Panc1 (cell line): ENCODE results near the gene STMN1. TPM values are rescaled to one million over a fixed set of nuclear protein-coding genes. Genes with fewer than 3 reads are reported as not detected.
A peak's percentile ranks its signal among the peaks of the same experiment; 100 is the strongest.

ENCODE experiments used
- ATAC-seq: fragments of 200-7000 bp; cut with Tn5 transposase; 2 replicates; pipeline ENCODE4 v1.9.1; 2020; ENCODE audit warnings: mild to moderate bottlenecking, moderate library complexity
- Bru-seq: library from RNA; stranded (reverse); fragments of 400-500 nt; gene quantifications from one replicate; lab custom pipeline; 2021; lab: Mats Ljungman, UMichigan
- BruChase-seq, 2 experiments: library from RNA; stranded (reverse); fragments of 400-500 nt; gene quantifications; one replicate each; lab custom pipeline; 2021; lab: Mats Ljungman, UMichigan
- BruUV-seq: library from RNA; stranded (reverse); fragments of 400-500 nt; replicated peaks from 2 replicates; lab custom pipeline; 2021; lab: Mats Ljungman, UMichigan
- CTCF ChIA-PET: fragments of 300-600 bp; sonication (Branson Sonifier 250); formaldehyde crosslinking; loops from one replicate; lab custom pipeline; 2022; ENCODE audit warnings: antibody characterized with exemption; lab: Charles Lee
- POLR2A ChIA-PET: fragments of 300-600 bp; sonication (Branson Sonifier 250); formaldehyde crosslinking; loops from one replicate; lab custom pipeline; 2022; ENCODE audit warnings: antibody characterized with exemption; lab: Charles Lee
- DNase-seq: peaks from one replicate; pipeline ENCODE4 v3.0.0-alpha.2; 2010; ENCODE audit warnings: low read depth, low spot score
- H3K27ac ChIP-seq: 2 replicates; pipeline ENCODE4 v1.5.1; 2011; ENCODE audit warnings: mild to moderate bottlenecking, low read length, inconsistent platforms
- H3K27me3 ChIP-seq: fragments of 200-500 bp; sonication (Bioruptor generic); 2 replicates; pipeline ENCODE4 v1.6.0; 2014; ENCODE audit warnings: low read length, inconsistent platforms; ENCODE audit not compliant: control insufficient read depth, insufficient read depth
- H3K36me3 ChIP-seq: fragments of 200-500 bp; sonication (Bioruptor generic); 2 replicates; pipeline ENCODE4 v1.5.1; 2014; ENCODE audit warnings: inconsistent platforms, mild to moderate bottlenecking, low read length, moderate library complexity; ENCODE audit not compliant: control insufficient read depth, insufficient read depth
- H3K4me1 ChIP-seq: 2 replicates; pipeline ENCODE4 v1.5.1; 2011; ENCODE audit warnings: inconsistent platforms, mild to moderate bottlenecking, low read length, moderate library complexity; ENCODE audit not compliant: control insufficient read depth, insufficient read depth
- H3K4me3 ChIP-seq, 2 experiments: 2 replicates each; pipeline ENCODE4 v1.5.1; 2011 to 2012; ENCODE audit warnings: low read depth in 2 of 2, low read length in 2 of 2, mild to moderate bottlenecking in 2 of 2, inconsistent platforms in 1 of 2, moderate library complexity in 1 of 2
- H3K9me3 ChIP-seq: fragments of 200-500 bp; sonication (Bioruptor generic); 2 replicates; pipeline ENCODE4 v1.5.1; 2014; ENCODE audit warnings: low read depth, mild to moderate bottlenecking, inconsistent platforms, low read length, moderate library complexity; ENCODE audit not compliant: control insufficient read depth, insufficient read depth
- CTCF ChIP-seq: fragments of 450-650 bp; IDR thresholded peaks from 2 replicates; pipeline ENCODE4 v1.5.1; 2017; ENCODE audit warnings: mild to moderate bottlenecking
- POLR2AphosphoS5 ChIP-seq: IDR thresholded peaks from 2 replicates; pipeline ENCODE4 v1.6.1; 2012; ENCODE audit warnings: mild to moderate bottlenecking, low read depth, low read length, moderate library complexity
- REST ChIP-seq, 2 experiments: IDR thresholded peaks; 2 replicates each; pipeline ENCODE4 v1.6.1; 2011 to 2012; ENCODE audit warnings: low read depth in 2 of 2, control low read depth in 1 of 2, low read length in 1 of 2, mild to moderate bottlenecking in 1 of 2, moderate library complexity in 1 of 2; ENCODE audit not compliant: insufficient read depth in 1 of 2
- SIN3A ChIP-seq: IDR thresholded peaks from 2 replicates; pipeline ENCODE4 v1.6.1; 2012; ENCODE audit warnings: low read depth, mild to moderate bottlenecking, low read length, moderate library complexity, borderline replicate concordance; ENCODE audit not compliant: insufficient read depth
- TCF7L2 ChIP-seq: IDR thresholded peaks from 2 replicates; pipeline ENCODE4 v1.6.1; 2011; ENCODE audit warnings: mild to moderate bottlenecking, low read depth, low read length, inconsistent platforms
- in situ Hi-C: cut with HindIII; loops from 2 replicates; pipeline ENCODE4 v1.10.0; 2016; ENCODE audit warnings: low sequenced_read_pairs, low pct_unique_long_range_greater_than_20kb
- intact Hi-C: fragments of 100-400 bp; cut with micrococcal nuclease; formaldehyde crosslinking; loops from one replicate; pipeline ENCODE4 v1.10.0; 2022; ENCODE audit not compliant: unreplicated experiment
- long read RNA-seq: library from polyadenylated mRNA; unstranded; transcript quantifications from one replicate; pipeline ENCODE4 v2.0.0, GENCODE V29; 2021; ENCODE audit not compliant: unreplicated experiment
- polyA plus RNA-seq: library from polyadenylated mRNA; unstranded; fragments of >200 nt; gene quantifications from one replicate; pipeline ENCODE4 v1.2.1, GENCODE V29; 2012; ENCODE audit warnings: missing spikeins; ENCODE audit not compliant: insufficient read length
- total RNA-seq: library from RNA; stranded (reverse); gene quantifications from one replicate; pipeline ENCODE4 v1.2.1, GENCODE V29; 2021; ENCODE audit not compliant: unreplicated experiment

Gene STMN1
- total RNA-seq (316 TPM), Bru-seq, nascent RNA (percentile 93 among the genes with signal in this experiment), BruChase-seq, experiment 1, labeled RNA remaining after a 2-hour chase (percentile 89 among the genes with signal in this experiment), BruChase-seq, experiment 2, labeled RNA remaining after a 6-hour chase (percentile 96 among the genes with signal in this experiment)
- 199 TPM for polyA plus RNA-seq
- long read RNA-seq, transcript STMN1-206 (5 exons, 1,504 nt) = major isoform, 112 of 156 reads
- long read RNA-seq, partial matches to known transcripts = 12 of 156 reads
- long read RNA-seq, other reads (novel, unspliced or antisense) = 25 of 156 reads

DNA sequence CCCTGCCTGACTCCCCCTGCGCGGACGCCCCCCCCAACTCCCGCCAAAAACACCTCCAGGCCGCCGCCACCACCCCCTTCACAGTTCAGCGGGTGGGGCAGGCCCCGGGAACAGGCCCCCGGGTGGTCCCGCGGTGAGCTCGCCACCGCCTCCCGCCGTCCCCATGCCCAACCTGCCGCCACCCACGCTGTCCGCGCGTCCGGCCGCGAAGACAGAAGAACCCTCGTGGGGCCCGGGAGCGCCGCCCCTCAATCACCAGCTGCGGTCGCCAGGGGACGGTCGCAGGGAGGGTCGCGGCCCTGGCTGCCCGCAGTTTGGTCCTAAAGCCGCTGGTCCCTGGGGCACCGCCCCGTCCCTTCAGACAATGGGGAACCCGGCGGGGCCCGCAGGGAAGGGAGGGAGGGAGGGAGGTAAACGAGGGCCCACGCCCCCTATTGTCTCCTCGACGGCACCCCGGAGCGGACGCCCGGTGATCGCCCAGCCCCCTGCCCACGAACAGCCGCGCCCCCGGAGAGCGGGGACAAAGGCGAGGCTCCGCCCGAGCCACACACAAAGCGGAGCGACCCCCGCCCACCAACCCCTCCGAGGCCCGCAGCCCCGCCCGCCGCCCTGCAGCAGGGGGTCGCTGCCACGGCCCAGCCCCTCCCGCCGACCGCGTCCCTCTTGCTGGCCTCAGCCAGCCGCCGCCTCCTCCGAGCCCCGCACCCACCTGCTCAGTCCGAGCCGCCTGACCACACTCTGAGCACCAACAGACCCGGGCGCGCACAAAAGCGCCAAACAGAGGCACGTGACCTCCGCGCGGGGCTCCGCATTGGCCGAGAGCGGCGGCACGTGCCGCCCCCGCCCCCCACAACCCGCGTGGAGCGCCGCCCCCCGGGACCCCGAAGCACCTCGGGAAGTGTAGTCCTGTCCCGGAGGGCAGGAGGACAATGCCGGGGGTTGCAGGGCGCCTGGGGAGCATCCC is at the start of gene STMN1:
Gene STMN1 (minus strand): TSS at position 740 of the 964 bp plus-strand sequence. CDS start 1,743 bp downstream, outside the sequence.
- ChIA-PET CTCF (interaction anchor here (0.6 to 1.5 kb wide), 3 partner anchors 10 to 92 kb away, joined by 3 to 4 read pairs (median 4); partner anchors contain the start of gene PAFAH2), POLR2A (interaction anchor here (0.6 to 0.8 kb wide), 2 partner anchors 31 to 267 kb away, joined by 4 to 5 read pairs; no protein-coding TSS in a partner anchor)
- ATAC-seq (peak; percentile 91), DNase-seq (no peak)
- BruUV-seq = no TSS peak
- in situ Hi-C loops = no loop called here
- TF ChIP-seq SIN3A = peak; percentile 91; the same call in 1 of the 2 replicates
- TF ChIP-seq POLR2AphosphoS5 = peak; percentile 98
- TF ChIP-seq CTCF = no peak
- TF ChIP-seq TCF7L2 = no peak; the same call in 1 of the 2 replicates
- Histone ChIP-seq H3K9me3 (no peaks in the 10 kb centered on the region), H3K4me3 (peak within 1 kb of the TSS; percentile 60 to 73), H3K27me3 (no peaks in the 10 kb centered on the region), H3K27ac (peak within 1 kb of the TSS; percentile 87), H3K4me1 (peaks cover 18% of the 10 kb centered on the region), H3K36me3 (peaks cover 31% of the 10 kb centered on the region)
- intact Hi-C loops = no loop called here

- Histone ChIP-seq H3K36me3 (no peaks in the 10 kb centered on the region), H3K9me3 (no peaks in the 10 kb centered on the region), H3K27ac (no peak overlapping the region), H3K4me3 (no peak overlapping the region), H3K4me1 (no peaks in the 10 kb centered on the region), H3K27me3 (no peaks in the 10 kb centered on the region)
- TF ChIP-seq CTCF = no peak
- no peak for TF ChIP-seq TCF7L2
- no peak for TF ChIP-seq SIN3A
- TF ChIP-seq POLR2AphosphoS5 = no peak
- TF ChIP-seq REST (IDR thresholded peaks at IDR 0.05; ENCODE audit: insufficient read depth in 1 of 2, low read depth in 2 of 2, low read length in 1 of 2) = no peak
- in situ Hi-C loops (no loop called here), intact Hi-C loops (no loop called here)
- ChIA-PET CTCF (no interaction called here), POLR2A (no interaction called here)
- ATAC-seq = no peak
- BruUV-seq = no TSS peak
- no peak for DNase-seq
Observed at GRCh38 chr1:25955553-25955952, 49.3 kb upstream of the STMN1 start.
